Activated CD4-positive, alpha-beta memory T cell treated with anti-CD3 and anti-CD28 coated beads, Interleukin-2, amount 10 ng/mL, durations not matched to agents 7 days and 5 days (primary cell): ENCODE measurements around the gene MAGOHB. TPM values are rescaled to one million over a fixed set of nuclear protein-coding genes. Genes with fewer than 3 reads are reported as not detected.

Source experiments
- CTCF ChIA-PET: fragments of 350-600 bp; sonication (Branson Sonifier 250); formaldehyde crosslinking; loops from one replicate; lab custom pipeline; 2021; ENCODE audit warnings: antibody characterized with exemption, inconsistent platforms; lab: Charles Lee
- POLR2A ChIA-PET: fragments of 350-600 bp; sonication (Branson Sonifier 250); formaldehyde crosslinking; loops from one replicate; lab custom pipeline; 2021; ENCODE audit warnings: antibody characterized with exemption; lab: Charles Lee
- DNase-seq: peaks from one replicate; pipeline ENCODE4 v3.0.0-alpha.2; 2020
- H3K27ac Mint-ChIP-seq: one replicate; pipeline ENCODE4 v1.8.0; 2021; ENCODE audit warnings: mild to moderate bottlenecking, mixed read lengths
- H3K27me3 Mint-ChIP-seq: one replicate; pipeline ENCODE4 v1.8.0; 2021; ENCODE audit warnings: mixed read lengths
- H3K36me3 Mint-ChIP-seq: one replicate; pipeline ENCODE4 v1.8.0; 2021; ENCODE audit warnings: low read depth, mixed read lengths
- H3K4me1 Mint-ChIP-seq: one replicate; pipeline ENCODE4 v1.8.0; 2021; ENCODE audit warnings: mixed read lengths
- H3K4me3 Mint-ChIP-seq: one replicate; pipeline ENCODE4 v1.8.0; 2021; ENCODE audit warnings: mild to moderate bottlenecking, mixed read lengths
- H3K9me3 Mint-ChIP-seq: one replicate; pipeline ENCODE4 v1.8.0; 2021; ENCODE audit warnings: mixed read lengths
- total RNA-seq, 2 experiments: library from RNA; stranded (reverse); gene quantifications; one replicate each; pipeline ENCODE4 v1.2.3, GENCODE V29; 2021

The MAGOHB gene
- total RNA-seq, 2 experiments from 2014 or later: 38.4 to 39.0 TPM

DNA sequence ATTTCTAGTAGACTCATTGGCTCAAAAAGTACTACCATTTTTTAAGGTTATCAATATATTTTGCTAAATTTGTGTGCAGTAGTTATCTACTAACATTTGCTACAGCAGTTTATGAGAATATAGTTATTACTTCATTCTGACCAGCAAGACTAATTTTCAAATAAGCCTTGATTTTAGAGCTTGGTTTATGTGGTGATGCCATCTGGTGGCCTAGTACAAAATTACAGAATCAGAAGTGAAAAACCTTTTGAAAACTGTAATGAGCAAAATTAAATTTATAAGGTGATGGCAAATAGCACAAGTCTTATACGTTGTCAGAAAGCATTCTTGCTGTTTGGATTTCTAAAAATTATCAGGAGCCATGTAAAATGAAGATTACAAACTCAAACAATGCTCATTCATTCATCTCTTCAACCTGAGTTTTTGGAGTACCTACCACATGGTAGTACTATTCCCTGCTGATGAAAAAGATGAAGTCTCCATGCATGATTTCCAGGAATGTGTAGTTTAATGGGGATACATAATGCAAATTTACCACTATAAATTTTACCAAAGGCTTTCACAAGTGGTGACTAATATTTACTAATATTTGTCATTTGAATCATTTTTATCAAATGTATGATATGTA lies 51.0 kb downstream of the MAGOHB start:
- ChIA-PET CTCF (interaction anchor here (0.6 to 2.8 kb wide), 6 partner anchors 9 to 1707 kb away, joined by 3 to 13 read pairs (median 3); no protein-coding TSS in a partner anchor), POLR2A (no interaction called here)
- peaks cover 38% of the 10 kb centered on the region for H3K27me3 Mint-ChIP-seq
- no peaks in the 10 kb centered on the region for H3K9me3 Mint-ChIP-seq
- DNase-seq: no peak
- no peak overlapping the region for H3K4me3 Mint-ChIP-seq
- H3K27ac Mint-ChIP-seq: no peak overlapping the region
- no peaks in the 10 kb centered on the region for H3K36me3 Mint-ChIP-seq
- H3K4me1 Mint-ChIP-seq: no peaks in the 10 kb centered on the region

DNA sequence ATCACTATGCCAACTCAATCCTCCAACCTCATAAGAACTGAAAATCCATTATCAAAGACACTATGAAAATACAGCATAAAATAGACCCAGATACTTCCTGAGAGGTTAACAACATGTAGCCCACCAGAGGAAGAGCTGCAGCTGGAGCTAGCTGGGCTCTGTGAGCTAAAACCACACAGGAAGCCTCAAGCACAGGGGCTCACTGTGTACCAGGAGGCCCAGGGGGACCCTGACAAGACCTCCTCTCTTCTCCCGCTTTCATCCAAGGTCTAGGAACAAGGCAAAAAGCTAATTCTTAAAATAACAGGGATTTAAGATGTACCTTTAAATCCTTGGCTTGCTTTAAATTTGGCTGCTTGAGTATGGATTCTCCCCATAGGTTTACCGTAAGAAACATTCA lies 54.2 kb downstream of the MAGOHB start:
- ChIA-PET POLR2A (no interaction called here), CTCF (interaction anchor here (1.0 to 1.5 kb wide), 2 partner anchors 191 to 324 kb away, joined by 3 read pairs; no protein-coding TSS in a partner anchor)
- Mint-ChIP-seq H3K4me1 (no peaks in the 10 kb centered on the region), H3K4me3 (no peak overlapping the region), H3K27me3 (peaks cover 29% of the 10 kb centered on the region), H3K27ac (no peak overlapping the region), H3K36me3 (no peaks in the 10 kb centered on the region), H3K9me3 (no peaks in the 10 kb centered on the region)
- no peak for DNase-seq

DNA sequence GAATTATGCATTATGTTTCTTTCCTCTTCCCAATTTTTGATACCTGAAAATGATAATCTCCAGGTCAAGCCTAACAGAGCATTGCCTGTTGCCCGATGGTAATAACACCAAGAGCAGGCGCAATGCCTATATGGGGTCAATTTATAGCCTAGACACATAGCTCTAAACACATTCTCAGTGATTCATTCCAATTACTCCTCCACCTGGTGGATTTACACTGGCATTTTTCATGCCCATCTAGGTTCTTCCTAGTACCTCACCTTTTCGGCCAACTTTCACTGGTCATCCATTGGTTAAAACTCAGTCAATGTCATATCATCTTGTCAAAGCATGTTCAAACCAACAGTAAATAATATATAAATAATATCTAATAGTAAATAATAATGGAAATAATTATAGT lies 54.6 kb downstream of the MAGOHB start:
- H3K4me1 Mint-ChIP-seq: no peaks in the 10 kb centered on the region
- POLR2A ChIA-PET: no interaction called here
- peaks cover 29% of the 10 kb centered on the region for H3K27me3 Mint-ChIP-seq
- CTCF ChIA-PET: interaction anchor here (1.0 to 1.5 kb wide), 2 partner anchors 191 to 324 kb away, joined by 3 read pairs; no protein-coding TSS in a partner anchor
- DNase-seq: no peak
- no peaks in the 10 kb centered on the region for H3K9me3 Mint-ChIP-seq
- no peak overlapping the region for H3K27ac Mint-ChIP-seq
- H3K36me3 Mint-ChIP-seq: no peaks in the 10 kb centered on the region
- no peak overlapping the region for H3K4me3 Mint-ChIP-seq

DNA sequence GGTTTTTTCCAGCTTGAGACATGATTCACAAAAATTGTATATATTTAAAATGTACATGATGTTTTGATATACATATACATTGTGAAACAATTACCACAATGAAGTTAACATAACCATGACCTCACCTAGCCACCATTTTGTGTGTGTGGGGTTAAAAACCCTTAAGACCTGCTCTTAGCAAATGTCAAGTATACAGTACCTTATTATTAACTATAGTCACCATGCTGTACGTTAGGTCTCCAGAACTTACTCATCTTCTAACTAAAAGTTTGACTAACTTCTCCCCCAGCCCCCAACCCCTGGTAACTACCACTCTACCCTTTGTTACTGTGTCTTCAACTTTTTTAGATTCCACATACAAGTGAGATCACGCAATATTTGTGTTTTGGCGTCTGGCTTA lies 55.1 kb downstream of the MAGOHB start:
- no peak overlapping the region for H3K27ac Mint-ChIP-seq
- H3K27me3 Mint-ChIP-seq: peaks cover 30% of the 10 kb centered on the region
- no peaks in the 10 kb centered on the region for H3K4me1 Mint-ChIP-seq
- H3K36me3 Mint-ChIP-seq: no peaks in the 10 kb centered on the region
- no peaks in the 10 kb centered on the region for H3K9me3 Mint-ChIP-seq
- no peak overlapping the region for H3K4me3 Mint-ChIP-seq
- ChIA-PET CTCF (interaction anchor here (1.5 kb wide), 1 partner anchor 323 kb away, joined by 3 read pairs; no protein-coding TSS in a partner anchor), POLR2A (no interaction called here)
- DNase-seq: no peak

DNA sequence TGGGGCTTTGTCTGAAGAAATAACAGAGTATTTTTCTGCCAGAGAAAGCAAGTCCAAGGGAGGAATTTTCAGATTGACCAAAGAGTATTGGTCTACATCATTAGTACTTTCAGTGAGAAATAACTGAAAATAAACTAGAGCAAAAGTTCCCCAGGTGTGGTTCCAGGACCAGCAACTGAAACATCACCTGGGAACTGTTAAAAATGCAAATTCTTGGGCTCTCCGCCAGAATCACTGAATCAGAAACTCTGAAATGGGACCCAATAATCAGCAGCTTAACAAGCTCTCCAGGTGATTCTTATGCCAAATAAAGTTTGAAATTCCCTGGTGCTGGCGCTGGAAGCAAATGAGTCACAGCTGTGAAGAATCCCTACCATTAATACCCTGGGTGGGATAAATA lies 55.6 kb downstream of the MAGOHB start:
- Mint-ChIP-seq H3K27ac (no peak overlapping the region), H3K36me3 (no peaks in the 10 kb centered on the region), H3K27me3 (peaks cover 28% of the 10 kb centered on the region), H3K9me3 (no peaks in the 10 kb centered on the region), H3K4me1 (peaks cover 3% of the 10 kb centered on the region), H3K4me3 (no peak overlapping the region)
- POLR2A ChIA-PET: no interaction called here
- CTCF ChIA-PET: no interaction called here
- no peak for DNase-seq

DNA sequence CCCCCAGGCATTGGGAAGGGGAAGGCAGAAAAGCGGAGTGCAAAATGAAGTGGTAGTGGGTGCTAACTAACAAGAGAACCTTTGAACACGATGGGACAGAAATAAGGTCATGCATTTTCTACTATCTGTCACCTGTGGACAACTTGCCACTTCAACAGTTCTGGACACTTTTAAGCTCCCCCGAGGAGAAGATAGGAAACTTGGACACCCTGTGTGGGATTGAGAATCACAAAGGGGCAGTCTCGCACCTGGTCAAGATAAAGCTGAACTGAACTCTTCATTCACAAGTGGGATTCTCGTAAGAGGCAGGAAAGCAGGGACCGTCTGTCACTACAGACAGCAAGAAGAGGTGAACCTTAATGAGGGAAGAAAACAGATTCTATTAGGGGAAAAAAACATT lies 56.1 kb downstream of the MAGOHB start:
- H3K4me1 Mint-ChIP-seq: peaks cover 3% of the 10 kb centered on the region
- H3K27me3 Mint-ChIP-seq: peaks cover 28% of the 10 kb centered on the region
- DNase-seq: no peak
- ChIA-PET CTCF (no interaction called here), POLR2A (no interaction called here)
- no peak overlapping the region for H3K27ac Mint-ChIP-seq
- no peaks in the 10 kb centered on the region for H3K9me3 Mint-ChIP-seq
- no peaks in the 10 kb centered on the region for H3K36me3 Mint-ChIP-seq
- H3K4me3 Mint-ChIP-seq: no peak overlapping the region

DNA sequence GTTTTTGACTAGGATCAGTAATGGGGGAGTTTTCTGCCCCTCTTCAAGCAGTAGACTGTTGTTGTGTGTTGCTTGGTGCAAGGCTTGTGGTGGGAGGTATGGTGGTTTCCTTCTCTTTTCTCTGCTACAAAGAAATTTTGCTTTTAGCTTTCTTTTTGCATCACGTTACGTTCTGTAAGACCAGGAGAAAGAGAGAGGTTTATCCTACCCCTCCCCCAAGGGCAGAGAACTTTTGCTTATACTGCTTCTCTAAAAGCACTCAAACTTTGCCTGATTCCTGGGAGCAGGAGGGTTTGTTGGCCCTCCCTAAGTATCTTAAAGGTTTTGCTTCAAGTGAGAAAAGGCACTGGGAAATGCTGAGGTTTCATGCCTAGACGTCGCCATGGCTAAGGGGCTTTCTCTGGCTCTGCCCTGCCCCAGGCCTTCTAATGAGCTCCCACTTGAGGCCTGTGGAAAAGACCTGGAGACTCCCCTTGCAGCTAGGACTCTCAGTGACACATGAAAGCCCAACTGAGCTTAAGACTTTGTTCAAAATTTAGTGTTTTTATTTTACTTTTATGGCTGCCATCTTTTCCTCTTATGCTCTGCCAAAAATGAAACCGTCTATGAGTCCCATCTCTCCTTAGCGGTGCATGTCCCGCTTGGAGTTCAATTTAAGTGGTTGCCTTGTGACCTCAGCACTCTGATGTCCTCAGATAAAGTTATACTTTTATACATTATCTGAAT lies 58.5 kb downstream of the MAGOHB start:
- Mint-ChIP-seq H3K4me1 (peaks cover 3% of the 10 kb centered on the region), H3K27me3 (peaks cover 29% of the 10 kb centered on the region), H3K4me3 (no peak overlapping the region), H3K27ac (no peak overlapping the region), H3K9me3 (no peaks in the 10 kb centered on the region), H3K36me3 (no peaks in the 10 kb centered on the region)
- ChIA-PET POLR2A (no interaction called here), CTCF (no interaction called here)
- no peak for DNase-seq

DNA sequence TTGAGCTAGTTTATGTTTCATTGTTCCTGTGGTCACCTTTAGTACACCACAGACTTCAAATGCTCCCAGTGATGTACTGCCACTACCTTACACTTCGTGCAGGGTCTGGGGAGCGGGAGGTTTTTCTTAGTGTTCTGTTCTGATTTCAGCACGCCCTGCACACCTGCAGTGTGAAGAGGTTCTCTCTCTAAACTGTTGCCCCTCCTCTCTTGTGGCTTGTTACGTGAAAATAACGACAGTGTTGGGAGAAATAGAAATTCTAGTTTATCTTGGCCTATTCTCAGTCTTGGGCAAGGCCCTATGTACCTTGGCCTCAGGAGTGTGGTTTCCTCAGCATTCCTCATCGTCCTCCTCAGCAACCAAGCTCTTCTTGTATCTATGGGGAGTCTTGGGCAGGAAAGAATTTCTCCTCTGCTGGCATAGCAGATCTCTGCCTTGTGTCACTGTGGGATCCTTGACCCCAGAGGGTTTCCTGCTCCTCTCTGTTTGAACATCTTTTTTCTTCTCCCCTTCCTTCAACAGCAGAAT lies 59.1 kb downstream of the MAGOHB start:
- Mint-ChIP-seq H3K4me3 (no peak overlapping the region), H3K4me1 (peaks cover 3% of the 10 kb centered on the region), H3K27ac (no peak overlapping the region), H3K27me3 (peaks cover 29% of the 10 kb centered on the region), H3K9me3 (no peaks in the 10 kb centered on the region), H3K36me3 (no peaks in the 10 kb centered on the region)
- ChIA-PET CTCF (interaction anchor here (1.0 kb wide), 1 partner anchor 9 kb away, joined by 3 read pairs; no protein-coding TSS in a partner anchor), POLR2A (no interaction called here)
- no peak for DNase-seq

Other genes with a start within 250 kb of the MAGOHB start
- gene KLRK1, start 223.6 kb downstream of the MAGOHB start, total RNA-seq: under 1 TPM; 0.43 to 0.93 TPM
- not detected for gene KLRC4, start 203.9 kb downstream of the MAGOHB start, total RNA-seq
- gene KLRC3, start 193.0 kb downstream of the MAGOHB start, total RNA-seq: not detected
- gene KLRC2, start 177.6 kb downstream of the MAGOHB start, total RNA-seq: not detected
- gene KLRC1, start 160.2 kb downstream of the MAGOHB start, total RNA-seq: not detected
- 1 to 10 TPM; 1.4 to 1.6 TPM for gene EIF2S3B, start 107.7 kb downstream of the MAGOHB start, total RNA-seq
- gene STYK1, start 60.4 kb upstream of the MAGOHB start, total RNA-seq: under 1 TPM; 0.60 to 0.71 TPM
- 10 to 100 TPM; 38.4 to 46.4 TPM for gene YBX3, start 109.7 kb upstream of the MAGOHB start, total RNA-seq
- gene TAS2R7, start 189.0 kb upstream of the MAGOHB start, total RNA-seq: not detected
- gene TAS2R8, start 193.7 kb upstream of the MAGOHB start, total RNA-seq: not detected
- not detected for gene TAS2R9, start 196.6 kb upstream of the MAGOHB start, total RNA-seq
- under 1 TPM; 0.30 to 0.35 TPM for gene TAS2R10, start 212.7 kb upstream of the MAGOHB start, total RNA-seq
- gene PRR4, start 235.9 kb upstream of the MAGOHB start, total RNA-seq: under 1 TPM; 0.68 to 0.98 TPM